ENCODE results near the gene PMS2. TPM values are rescaled to one million over a fixed set of nuclear protein-coding genes. Genes with fewer than 3 reads are reported as not detected.

The PMS2 gene
- total and polyA plus RNA-seq, 2 experiments from 2014 or later: 5.2 to 15.6 TPM

- no peak overlapping the region for H3K27ac ChIP-seq (ENCODE audit: low read depth)
- no peak overlapping the region for H2AFZ ChIP-seq
- H3K36me3 ChIP-seq (ENCODE audit: insufficient read depth): peaks cover 25% of the 10 kb centered on the region
- no peaks in the 10 kb centered on the region for H3K27me3 ChIP-seq (ENCODE audit: insufficient read depth)
- no peak overlapping the region for H3K4me2 ChIP-seq
- ATAC-seq (no peak), DNase-seq (ENCODE audit: low spot score) (no peak)
- H3K9me2 ChIP-seq (ENCODE audit: insufficient read depth): no peaks in the 10 kb centered on the region
- peaks cover 35% of the 10 kb centered on the region for H4K20me1 ChIP-seq (replicated peaks; ENCODE audit: insufficient read depth)
- H3K36me3 Mint-ChIP-seq (ENCODE audit: low read depth): peaks cover 70% of the 10 kb centered on the region
- peaks cover 18% of the 10 kb centered on the region for H3K4me1 Mint-ChIP-seq
- H3K4me1 ChIP-seq (ENCODE audit: insufficient read depth): peaks cover 11% of the 10 kb centered on the region; the same call in 1 of the 2 replicates
- H3K27me3 Mint-ChIP-seq (ENCODE audit: insufficient read depth, low read depth, poor library complexity): peaks cover 5% of the 10 kb centered on the region
- no peaks in the 10 kb centered on the region; the same call in 2 of the 3 replicates for H3K9me3 Mint-ChIP-seq
- no peak overlapping the region for H3K4me3 ChIP-seq
- H3K79me2 ChIP-seq (replicated peaks; ENCODE audit: insufficient read depth): peaks cover 72% of the 10 kb centered on the region
- no peak overlapping the region; the same call in 2 of the 3 replicates for H3K4me3 Mint-ChIP-seq
- no peaks in the 10 kb centered on the region for H3F3A ChIP-seq (replicated peaks; ENCODE audit: low read depth)
- peak overlapping the region; percentile 34; the same call in 1 of the 2 replicates for H3K27ac Mint-ChIP-seq
- TF ChIP-seq POLR2AphosphoS5 (IDR thresholded peaks at IDR 0.05; ENCODE audit: low read depth) (no peak), ZNF114 (CRISPR knock-in tag; IDR thresholded peaks at IDR 0.05) (no peak), REST (IDR thresholded peaks at IDR 0.05; ENCODE audit: unreplicated experiment) (no peak), ETS1 (IDR thresholded peaks at IDR 0.05) (no peak), ZNF331 (CRISPR knock-in tag; IDR thresholded peaks at IDR 0.05; ENCODE audit: low read depth) (no peak), EZH2 (IDR thresholded peaks at IDR 0.05; ENCODE audit: low read depth, unreplicated experiment) (no peak), CREB1 (CRISPR knock-in tag; IDR thresholded peaks at IDR 0.05; ENCODE audit: low read depth) (no peak), STAT1 (IDR thresholded peaks at IDR 0.05; ENCODE audit: unreplicated experiment) (no peak), NANOG (IDR thresholded peaks at IDR 0.05; ENCODE audit: borderline replicate concordance) (no peak), CTCF (conservative IDR thresholded peaks at IDR 0.05; ENCODE audit: low read depth in 2 of 2) (no peak)
These were observed 3.7 kb upstream of the PMS2 start for GRCh38 chr7:6012355-6013104.
